Measurements from ENCODE around the gene VWA3B.

The VWA3B gene

GRCh38 chr2:98335271-98335670 lies 248.3 kb downstream of the VWA3B start:
- DNase-seq (ENCODE audit: low read depth in 2 of 2), result no peak

- DNase-seq (ENCODE audit: low read depth in 2 of 2), result no peak
Measured at GRCh38 chr2:98341241-98341640, 254.3 kb downstream of the VWA3B start.

GRCh38 chr2:98343285-98343684 lies 256.3 kb downstream of the VWA3B start:
- DNase-seq (ENCODE audit: low read depth in 2 of 2), result no peak

- no peak for DNase-seq (ENCODE audit: low read depth in 2 of 2)
Measured at GRCh38 chr2:98346311-98347236, 259.6 kb downstream of the VWA3B start, which contains the start of gene CNGA3. Gene CNGA3 (plus strand): TSS chr2:98346456. CDS start chr2:98369976, 23,520 bp downstream.

- DNase-seq (ENCODE audit: low read depth in 2 of 2), result no peak
Measured at GRCh38 chr2:98347298-98348065, 260.5 kb downstream of the VWA3B start.

GRCh38 chr2:98348066-98348561 lies 261.1 kb downstream of the VWA3B start:
- DNase-seq (ENCODE audit: low read depth in 2 of 2), result no peak

GRCh38 chr2:98350411-98350810 lies 263.4 kb downstream of the VWA3B start:
- DNase-seq (ENCODE audit: low read depth in 2 of 2), result no peak

- DNase-seq (ENCODE audit: low read depth in 2 of 2), result no peak
Measured at GRCh38 chr2:98355881-98356280, 268.9 kb downstream of the VWA3B start.

GRCh38 chr2:98356729-98357128 lies 269.8 kb downstream of the VWA3B start:
- DNase-seq (ENCODE audit: low read depth in 2 of 2), result no peak

GRCh38 chr2:98357849-98358248 lies 270.9 kb downstream of the VWA3B start:
- no peak for DNase-seq (ENCODE audit: low read depth in 2 of 2)

GRCh38 chr2:98359986-98360385 lies 273.0 kb downstream of the VWA3B start:
- DNase-seq (ENCODE audit: low read depth in 2 of 2), result no peak
